Kidney (tissue), 14 donors: Measurements from ENCODE around the gene ZDHHC7. TPM values are rescaled to one million over a fixed set of nuclear protein-coding genes. Genes with fewer than 3 reads are reported as not detected.

Source experiments
- DNase-seq, 5 donors: peaks; one replicate each; pipeline ENCODE4 v3.0.0-alpha.2; 2013 to 2020
- FAIRE-seq: peaks from 2 replicates; lab custom pipeline; 2012; peaks lifted over from hg19 to GRCh38; lab: Jason Lieb, UNC
- H3K27ac ChIP-seq, 2 donors: one replicate each; pipeline ENCODE4 v1.7.0; 2013; ENCODE audit warnings: low read depth in 2 of 2, low read length in 2 of 2, inconsistent platforms in 1 of 2
- H3K27me3 ChIP-seq: one replicate; pipeline ENCODE4 v1.7.1; 2013; ENCODE audit warnings: low read length, inconsistent platforms; ENCODE audit not compliant: control insufficient read depth, insufficient read depth
- H3K36me3 ChIP-seq, 3 donors: one replicate each; pipeline versions ENCODE4 v1.7.0 to v1.7.1; 2013; ENCODE audit warnings: low read length in 3 of 3, control low read depth in 1 of 3, inconsistent platforms in 1 of 3; ENCODE audit not compliant: insufficient read depth in 3 of 3, control insufficient read depth in 2 of 3
- H3K4me1 ChIP-seq, 3 donors: one replicate each; pipeline versions ENCODE4 v1.7.0 to v1.7.1; 2013; ENCODE audit warnings: low read length in 3 of 3, inconsistent platforms in 1 of 3, low read depth in 1 of 3; ENCODE audit not compliant: control insufficient read depth in 2 of 3, insufficient read depth in 2 of 3
- H3K4me3 ChIP-seq, 3 donors: one replicate each; pipeline versions ENCODE4 v1.7.0 to v1.8.1; 2013; ENCODE audit warnings: low read length in 3 of 3, control low read depth in 1 of 3, inconsistent platforms in 1 of 3
- H3K9ac ChIP-seq, 3 donors: one replicate each; pipeline versions ENCODE4 v1.7.0 to v1.7.1; 2013; ENCODE audit warnings: low read length in 3 of 3, control low read depth in 1 of 3, inconsistent platforms in 1 of 3
- H3K9me3 ChIP-seq, 3 donors: one replicate each; pipeline versions ENCODE4 v1.7.0 to v1.7.1; 2013; ENCODE audit warnings: low read length in 3 of 3, control low read depth in 1 of 3, inconsistent platforms in 1 of 3; ENCODE audit not compliant: control insufficient read depth in 2 of 3, insufficient read depth in 1 of 3
- CTCF ChIP-seq: IDR thresholded peaks from 3 replicates; pipeline ENCODE4 v1.5.1; 2012; ENCODE audit warnings: mild to moderate bottlenecking, moderate library complexity, borderline replicate concordance; ENCODE audit not compliant: insufficient read depth; ENCODE audit errors: extremely low read depth
- intact Hi-C: fragments of 100-400 bp; cut with DNase I; formaldehyde crosslinking; loops from one replicate; pipeline ENCODE4 v1.11.1; 2022
- polyA plus RNA-seq: library from polyadenylated mRNA; stranded (reverse); fragments of 350-450 nt; fragmentation: Illumina TruSeq; extraction: RNeasy Lipid Tissue Mini Kit (QIAGEN cat#74804); gene quantifications from one replicate; pipeline ENCODE4 v1.2.3, GENCODE V29; 2014; ENCODE audit warnings: low read depth, low replicate concordance; ENCODE audit not compliant: insufficient read depth
- total RNA-seq: library from RNA; stranded (reverse); fragmentation: NEBNext Ultra II Directional; extraction: Animal tissue kit (Norgen Biotek cat#: 25700); gene quantifications from one replicate; pipeline ENCODE4 v1.2.1, GENCODE V29; 2021
- donor health status: control.
- donor health status: control.
- donor health status: control.
- donor health status: control.
- donor health status: control.
- donor health status: DM: yes; HTN: yes; CAD: no.
- donor health status: Normal renal cell carcinoma (clear cell type).

The ZDHHC7 gene
- total and polyA plus RNA-seq, 2 donors from 2014 or later, result 23.4 to 54.4 TPM

- Histone ChIP-seq H3K4me3 (no peak overlapping the region), H3K36me3 (no peaks in the 10 kb centered on the region), H3K9ac (no peak overlapping the region), H3K27ac (no peak overlapping the region), H3K4me1 (peaks cover 0 to 18% (median 13%) of the 10 kb centered on the region in 3 donors), H3K9me3 (no peaks in the 10 kb centered on the region), H3K27me3 (no peaks in the 10 kb centered on the region)
- DNase-seq, result no peak
- intact Hi-C loops, result no loop called here
- no peak for FAIRE-seq
- TF ChIP-seq CTCF, result no peak
Observed at GRCh38 chr16:85057948-85058347, 46.6 kb upstream of the ZDHHC7 start.

- H3K27me3 ChIP-seq, result no peaks in the 10 kb centered on the region
- H3K36me3 ChIP-seq, result no peaks in the 10 kb centered on the region
- intact Hi-C loops, result no loop called here
- no peaks in the 10 kb centered on the region for H3K9me3 ChIP-seq
- no peak overlapping the region for H3K27ac ChIP-seq
- H3K4me1 ChIP-seq, result peaks cover 0 to 15% (median 13%) of the 10 kb centered on the region in 3 donors
- DNase-seq (peak in 1 of 5 donors; percentile 40), FAIRE-seq (no peak)
- no peak for TF ChIP-seq CTCF
- no peak overlapping the region for H3K9ac ChIP-seq
- H3K4me3 ChIP-seq, result no peak overlapping the region
Observed at GRCh38 chr16:85057212-85057889, 46.0 kb upstream of the ZDHHC7 start.

- Histone ChIP-seq H3K9ac (no peak overlapping the region), H3K27ac (peak overlapping the region in 1 of 2 donors; percentile 77)
- no peak for FAIRE-seq
Observed at GRCh38 chr16:85056211-85056748, 44.9 kb upstream of the ZDHHC7 start.

More at GRCh38 chr16:85056211-85056748, 44.9 kb upstream of the ZDHHC7 start:
- Histone ChIP-seq H3K27me3 (no peaks in the 10 kb centered on the region), H3K4me1 (peaks cover 0 to 15% (median 13%) of the 10 kb centered on the region in 3 donors), H3K36me3 (no peaks in the 10 kb centered on the region), H3K4me3 (peak overlapping the region in 1 of 3 donors; percentile 46), H3K9me3 (no peaks in the 10 kb centered on the region)
- TF ChIP-seq CTCF, result peak; percentile 25
- intact Hi-C loops, result no loop called here
- DNase-seq, result peak in 2 of 5 donors; percentile 42 to 47
